OCI-LY3 (cell line): ENCODE data around the gene UNCX.

Experiments
- CTCF ChIP-seq: fragments of 200-600, 300-600 bp; sonication (generic); IDR thresholded peaks from 2 replicates; pipeline ENCODE4 v1.5.1; 2014; ENCODE audit warnings: antibody characterized with exemption, low read length, low read depth
- EZH2phosphoT487 ChIP-seq: fragments of 200-600 bp; shearing (Covaris generic); IDR thresholded peaks from 2 replicates; pipeline ENCODE4 v1.6.1; 2018; ENCODE audit warnings: antibody characterized with exemption, mixed run types, low read depth

GRCh38 chr7:1243290-1243963 is 10.8 kb downstream of the UNCX start:
- no peak for TF ChIP-seq CTCF
- no peak for TF ChIP-seq EZH2phosphoT487
